Measurements from ENCODE around the gene CTNS.

CTNS gene

DNA sequence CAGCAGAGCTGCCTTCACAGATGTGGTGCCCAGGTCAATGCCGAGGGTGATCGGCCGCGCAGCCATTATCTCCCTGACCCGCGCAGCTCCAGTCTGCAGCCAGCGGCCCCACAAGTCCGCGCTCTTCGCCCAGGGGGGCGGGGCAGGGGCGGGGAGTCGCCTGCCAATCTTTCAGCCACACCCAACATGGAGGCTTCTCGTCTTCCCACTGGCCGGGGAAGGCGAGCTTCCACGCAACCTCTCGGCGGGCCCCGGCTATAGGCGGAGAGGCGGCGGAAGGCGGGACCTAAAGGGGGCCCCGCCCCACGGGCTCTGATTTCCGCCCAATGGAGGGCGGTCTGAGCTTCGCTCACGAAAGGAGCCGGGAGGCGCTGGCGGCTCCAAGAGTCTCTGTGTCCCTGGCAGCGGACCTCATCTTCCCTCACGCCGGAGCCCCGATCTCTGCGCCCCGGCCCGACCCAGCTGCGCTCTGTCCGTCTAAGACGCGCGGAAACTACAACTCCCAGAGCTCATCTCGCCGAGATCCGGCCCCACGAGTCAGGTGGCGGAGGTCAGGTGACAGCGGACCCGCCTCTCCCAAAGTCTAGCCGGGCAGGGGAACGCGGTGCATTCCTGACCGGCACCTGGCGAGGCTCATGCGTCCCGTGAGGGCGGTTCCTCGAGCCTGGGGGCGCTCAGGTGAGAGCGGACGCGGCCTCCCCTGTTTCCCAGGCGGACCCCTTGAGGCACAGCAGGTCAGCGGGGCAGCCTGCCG, at the start of gene CTNS, which contains the start of gene SHPK:
CTNS (plus strand) TSS at position 607 of the 754 bp plus-strand sequence. CDS start 3,447 bp downstream, outside the sequence.
SHPK (minus strand) TSS at position 97 of the 754 bp plus-strand sequence; CDS start at position 66, 31 bp downstream.
- DNase-seq = peak; percentile 90 to 95 (median 92)

DNA sequence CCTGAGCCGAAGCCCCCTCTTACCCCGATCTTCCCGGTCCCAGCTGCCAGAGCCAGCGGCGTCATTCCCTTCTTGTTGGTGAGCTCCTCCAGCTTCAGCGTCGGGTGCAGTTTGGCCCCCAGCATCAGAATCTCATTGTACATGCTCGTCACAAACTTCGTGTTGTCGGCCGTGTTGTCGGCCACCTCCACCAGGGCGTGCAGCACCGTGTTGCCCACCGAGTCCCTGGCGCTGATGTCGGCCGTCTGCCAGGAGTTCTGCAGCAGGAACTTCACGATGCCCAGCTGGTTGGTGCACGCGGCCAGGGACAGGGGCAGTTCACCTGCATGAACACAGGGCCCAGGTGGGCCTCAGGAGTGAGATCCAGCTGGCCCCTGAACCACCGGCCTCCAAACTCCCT, 46.8 kb upstream of the CTNS start:
- DNase-seq = no peak

DNA sequence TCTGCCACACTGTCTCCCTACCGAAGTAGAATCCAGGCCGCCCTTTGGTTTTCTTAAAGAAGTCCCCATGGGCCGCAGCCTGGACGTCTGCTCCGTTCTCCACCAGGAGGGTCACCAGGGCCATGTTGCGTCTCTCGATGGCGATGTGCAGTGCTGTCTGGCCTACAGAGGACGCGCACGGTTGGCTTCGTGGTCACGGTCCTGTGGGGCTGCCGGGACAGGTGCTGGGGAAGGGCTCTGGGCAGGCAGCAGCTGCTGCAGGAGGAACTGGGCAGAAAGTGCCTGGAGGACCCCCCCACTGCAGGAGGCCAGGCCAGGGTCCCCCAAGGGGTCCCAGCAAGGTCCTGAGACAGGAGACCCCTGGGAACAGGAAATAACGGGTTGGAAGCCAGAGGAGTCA, 46.3 kb upstream of the CTNS start:
- peak in 1 of 3 experiments; percentile 28 for DNase-seq

DNA sequence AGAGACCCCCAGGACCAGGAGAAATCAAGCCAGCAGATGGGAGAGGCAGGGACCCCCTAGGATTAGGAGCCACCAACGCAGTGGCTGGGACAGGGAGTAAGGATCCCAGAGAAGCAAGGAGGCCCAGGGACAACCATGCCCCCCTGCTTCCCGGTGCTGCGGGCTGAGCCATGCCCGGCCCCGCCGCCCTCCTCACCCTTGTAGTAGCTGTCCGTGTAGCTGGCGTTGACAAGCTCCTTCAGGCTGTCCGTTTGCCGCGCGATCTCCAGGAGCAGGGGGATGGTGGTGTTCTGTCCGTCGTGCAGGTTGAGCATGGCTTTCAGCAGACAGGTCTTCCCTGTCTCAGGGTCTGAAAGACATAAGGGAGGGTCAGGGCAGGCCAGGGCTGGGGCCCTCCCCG, 45.8 kb upstream of the CTNS start:
- no peak for DNase-seq

DNA sequence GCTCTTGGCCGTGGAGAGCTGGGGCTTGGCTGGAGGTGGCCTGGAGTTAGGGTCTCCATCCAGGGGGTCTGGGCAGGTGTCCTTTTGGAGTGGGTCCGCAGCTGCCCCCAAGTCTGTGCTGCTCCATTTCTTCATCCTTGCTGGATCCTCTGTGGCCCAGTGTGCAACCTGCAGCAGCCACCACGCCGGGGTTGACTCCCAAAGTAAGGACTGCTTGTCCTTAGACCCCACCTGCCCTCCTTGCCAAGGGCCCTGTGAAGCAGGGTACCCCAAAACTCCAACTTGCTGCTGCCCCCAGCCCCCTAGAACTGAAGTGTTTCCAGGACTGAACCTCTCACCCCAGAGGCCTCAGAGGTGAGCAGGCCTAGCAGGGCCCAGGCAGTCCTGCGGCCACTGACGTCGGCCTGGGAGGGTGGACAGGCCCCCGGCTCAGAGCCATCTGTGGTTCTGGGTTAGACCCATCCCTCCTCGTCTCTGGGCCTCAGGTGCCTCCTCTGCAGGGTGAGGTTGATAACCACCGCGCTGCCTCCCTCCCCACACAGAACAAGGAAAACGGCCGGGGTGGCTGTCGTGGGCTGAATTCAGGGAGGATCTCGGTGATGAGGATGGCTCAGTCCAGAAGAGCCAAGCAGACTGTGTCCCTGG, 44.2 kb upstream of the CTNS start:
- no peak for DNase-seq

DNA sequence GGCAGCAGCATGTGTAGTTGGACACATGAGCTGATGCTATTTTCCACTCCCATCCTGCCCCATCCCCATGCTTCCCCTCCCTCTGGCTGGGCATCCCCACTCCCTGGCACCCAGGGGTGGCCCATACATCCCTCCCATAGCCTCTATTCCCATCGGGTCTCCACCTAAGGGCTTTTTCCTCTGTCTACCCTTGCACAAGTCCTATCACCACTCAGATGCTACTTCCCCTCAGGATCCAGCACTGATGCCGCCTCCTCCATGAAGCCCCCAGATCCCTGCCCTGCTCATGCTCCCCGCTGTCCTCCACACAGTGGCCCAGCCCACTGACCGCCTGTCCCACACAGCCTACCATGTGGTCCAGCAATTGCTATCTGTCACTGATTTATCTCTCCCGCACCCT, 43.2 kb upstream of the CTNS start:
- DNase-seq = no peak

DNA sequence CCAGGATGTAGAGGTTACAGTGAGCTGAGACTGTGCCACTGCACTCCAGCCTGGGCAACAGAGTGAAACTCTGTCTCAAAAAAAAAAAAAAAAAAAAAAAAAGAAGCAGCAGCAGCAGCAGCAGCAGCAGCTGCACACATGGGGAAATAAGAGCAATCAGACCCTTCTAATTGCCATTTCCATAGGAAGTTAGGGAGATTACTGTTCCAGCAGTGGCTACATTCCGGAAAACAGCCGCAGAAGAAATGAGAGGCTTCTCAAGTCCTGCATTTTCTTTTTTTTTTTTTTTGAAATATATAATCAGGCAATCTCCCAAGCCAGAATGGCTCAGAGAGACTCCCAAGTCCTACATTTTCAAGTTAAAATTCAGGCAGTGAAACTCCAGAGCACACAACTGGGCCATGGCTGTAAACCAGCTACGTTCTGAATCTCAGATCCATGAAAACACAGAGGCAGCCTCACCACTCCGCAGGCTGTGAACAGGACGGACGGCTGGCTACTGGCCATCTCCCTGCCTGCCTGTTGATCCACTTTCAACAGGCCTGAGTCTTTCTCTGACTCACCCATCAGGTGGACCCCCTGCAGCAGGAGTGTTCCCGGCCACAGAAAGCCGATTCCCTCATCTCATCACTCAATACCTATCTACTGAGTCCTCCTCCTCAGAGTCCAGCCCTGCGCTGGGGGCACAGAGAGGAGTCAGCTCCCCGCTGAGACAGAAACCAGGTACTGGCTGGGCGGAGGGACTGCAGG, 42.3 kb upstream of the CTNS start:
- no peak for DNase-seq

DNA sequence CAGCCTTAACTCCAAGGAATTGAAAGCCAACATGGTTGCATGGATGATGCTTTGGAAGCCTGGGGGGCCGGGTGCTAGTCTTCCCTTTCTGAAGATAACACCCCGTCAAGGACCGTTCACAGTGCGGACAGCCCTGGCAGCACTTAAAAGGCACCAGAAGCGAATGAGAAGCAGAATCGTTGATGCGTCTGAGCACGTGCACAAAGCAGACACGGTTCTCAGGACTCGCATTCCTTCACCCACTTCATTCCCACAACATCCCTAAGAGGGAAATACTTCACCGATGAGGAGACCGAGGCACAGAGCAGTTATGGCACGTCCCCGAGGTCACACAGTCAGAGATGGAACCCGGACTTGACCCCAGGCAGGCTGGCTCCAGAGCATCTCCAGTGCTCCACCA, 41.6 kb upstream of the CTNS start:
- no peak for DNase-seq

DNA sequence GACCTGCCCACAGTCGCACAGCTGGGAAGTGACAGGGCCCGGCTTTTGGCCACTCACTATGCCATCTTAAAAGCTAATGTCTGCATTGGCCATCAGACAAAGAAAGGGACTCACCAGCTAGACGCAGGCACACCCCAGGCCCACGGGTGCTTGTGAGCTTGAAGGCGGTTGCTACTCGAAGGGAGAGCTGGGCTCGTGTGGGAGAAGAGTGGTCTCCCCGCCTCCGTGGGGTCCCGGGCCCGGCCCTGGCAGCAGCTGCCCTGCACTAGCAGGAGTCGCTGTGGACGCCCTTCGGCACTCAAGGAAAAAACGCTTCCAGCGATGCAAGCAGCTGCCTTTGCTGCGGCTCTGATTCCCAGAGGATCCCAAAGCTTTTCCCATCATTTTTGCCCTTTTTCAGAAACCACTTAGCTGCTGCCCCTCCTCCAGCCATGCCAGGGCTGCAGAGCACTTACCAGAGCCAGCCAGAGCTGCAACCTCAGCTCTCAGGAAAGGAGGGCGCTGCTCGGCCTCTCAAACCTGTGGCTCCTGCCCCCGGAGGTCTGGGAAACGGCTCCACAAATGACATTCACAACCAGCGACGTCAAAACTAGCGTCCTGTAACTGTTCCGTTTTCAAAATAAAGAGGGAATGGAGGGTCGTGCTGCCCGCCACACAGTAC, 39.6 kb upstream of the CTNS start:
- no peak for DNase-seq

DNA sequence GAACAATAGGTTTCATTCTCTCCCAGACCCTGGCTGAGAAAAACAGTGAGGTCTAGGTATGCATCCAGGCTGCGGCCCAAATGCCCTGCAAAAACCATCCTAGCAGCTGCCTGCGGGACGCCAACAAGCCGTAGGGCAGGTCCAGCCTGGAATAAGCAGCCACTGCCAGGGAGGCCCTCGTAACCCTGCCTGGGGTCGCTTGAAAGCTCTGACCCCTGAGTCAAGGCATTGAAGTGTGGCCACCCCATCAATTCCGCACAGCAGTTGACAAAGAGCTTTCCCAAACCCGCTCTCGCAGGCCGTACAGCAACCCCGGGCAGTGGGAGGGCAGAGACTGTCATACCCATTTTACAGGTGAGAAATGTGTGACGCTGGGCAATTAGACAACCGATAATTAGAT, 38.5 kb upstream of the CTNS start:
- DNase-seq = no peak

DNA sequence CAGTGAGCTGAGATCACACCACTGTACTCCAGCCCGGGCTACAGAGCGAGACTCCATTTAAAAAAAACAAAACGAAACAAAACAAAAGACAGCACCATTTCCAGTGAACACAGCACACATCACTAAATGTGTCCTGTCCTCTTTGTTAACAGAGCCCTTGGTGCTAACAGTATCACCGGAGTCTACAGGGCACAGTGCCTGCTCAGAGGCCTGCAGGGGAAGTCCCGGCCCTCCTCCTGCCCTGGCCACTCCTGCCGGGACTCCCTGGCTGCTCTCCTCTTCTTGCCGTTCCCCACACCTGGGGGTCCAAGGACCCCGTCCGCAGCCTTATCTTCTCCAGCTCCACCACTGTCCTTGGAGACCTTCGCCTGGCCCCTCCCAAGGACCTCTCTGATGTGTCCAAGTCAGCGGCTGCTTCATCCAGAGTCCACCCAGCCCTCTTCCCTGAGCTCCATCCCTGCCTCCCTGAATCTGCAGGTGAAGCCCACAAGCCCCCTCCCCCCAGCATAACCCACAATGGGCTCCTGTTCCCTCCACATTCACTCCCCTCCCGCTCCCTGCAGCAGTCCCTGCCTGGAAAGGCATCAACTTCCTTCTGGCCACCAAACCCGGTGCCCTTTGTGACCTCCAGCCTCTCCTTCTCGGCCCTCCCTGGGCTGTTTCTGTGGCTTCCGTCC, 35.9 kb upstream of the CTNS start:
- DNase-seq = no peak

DNA sequence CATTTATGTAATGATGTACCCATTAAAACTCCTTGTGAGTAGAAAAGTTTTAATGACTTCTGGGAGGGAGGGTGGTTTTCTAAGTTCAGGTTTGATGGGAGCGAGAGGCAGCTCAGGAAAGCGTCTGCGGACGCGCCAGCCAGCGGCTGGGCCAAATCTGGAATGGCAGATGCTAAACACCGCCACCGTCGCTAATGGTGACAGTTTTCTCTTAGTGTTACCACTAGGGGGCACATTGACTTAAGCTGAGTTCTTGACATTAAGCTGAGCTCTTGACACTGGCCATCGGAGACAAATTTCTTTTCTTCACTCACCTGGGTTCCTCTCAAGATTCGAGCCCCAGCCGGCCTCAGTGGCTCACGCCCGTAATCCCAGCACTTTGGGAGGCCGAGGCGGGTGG, 34.1 kb upstream of the CTNS start:
- peak; percentile 3 to 73 (median 22) for DNase-seq

DNA sequence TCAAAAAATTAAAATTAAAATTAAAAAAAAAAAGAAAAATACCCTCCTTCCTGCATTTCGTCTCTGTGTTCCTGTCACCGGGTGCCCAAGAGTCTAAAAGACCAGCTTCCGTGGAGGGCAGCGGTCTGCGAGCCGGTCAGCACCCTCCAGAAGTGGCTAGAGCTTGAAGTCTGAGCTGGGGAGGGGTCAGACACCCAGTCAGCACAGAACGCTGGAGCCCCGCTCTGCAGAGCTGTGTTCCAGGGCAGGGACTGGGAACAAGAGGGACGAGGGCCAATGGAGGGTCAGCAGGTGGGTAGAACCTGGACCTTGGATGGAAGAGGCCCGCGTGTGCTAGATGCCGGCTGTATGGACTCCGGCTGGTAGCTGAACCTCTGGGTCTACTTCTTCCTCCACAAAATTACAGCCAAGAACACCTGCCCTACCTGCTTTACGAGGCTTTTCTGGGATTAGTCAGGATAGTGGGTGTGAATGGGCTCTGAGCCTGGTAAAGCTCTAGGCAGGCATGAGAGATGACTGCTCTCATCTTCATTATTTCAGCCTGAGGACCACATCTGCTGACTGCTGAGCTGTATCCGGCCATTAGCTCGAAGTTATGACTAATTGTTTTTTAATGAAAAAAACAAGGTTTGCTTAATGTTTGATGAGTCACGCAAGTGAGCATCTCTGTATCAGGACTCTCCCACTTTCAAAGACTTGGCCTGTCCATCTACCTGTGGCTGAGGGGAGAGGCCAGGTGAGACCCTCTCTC, 33.3 kb upstream of the CTNS start:
- DNase-seq = no peak

DNA sequence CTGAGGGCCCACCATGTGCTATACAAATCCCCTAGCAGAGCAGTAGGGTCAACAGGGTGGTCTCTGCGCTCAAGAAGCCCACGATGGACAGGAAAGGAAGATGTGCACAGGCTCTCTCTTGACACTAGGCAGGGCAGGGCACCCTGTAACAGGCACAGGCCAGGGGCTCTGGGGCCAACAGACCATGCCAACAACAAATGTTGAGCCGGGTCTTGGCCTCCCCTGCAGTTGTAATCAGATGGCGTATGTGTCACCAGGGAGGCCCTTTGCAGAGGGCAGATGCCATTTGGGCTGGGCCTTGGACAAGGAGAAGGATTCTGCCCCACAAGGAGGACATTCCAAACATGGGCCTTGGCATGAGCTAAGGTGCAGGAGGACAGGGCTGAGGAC, 32.7 kb upstream of the CTNS start:
- no peak for DNase-seq

DNA sequence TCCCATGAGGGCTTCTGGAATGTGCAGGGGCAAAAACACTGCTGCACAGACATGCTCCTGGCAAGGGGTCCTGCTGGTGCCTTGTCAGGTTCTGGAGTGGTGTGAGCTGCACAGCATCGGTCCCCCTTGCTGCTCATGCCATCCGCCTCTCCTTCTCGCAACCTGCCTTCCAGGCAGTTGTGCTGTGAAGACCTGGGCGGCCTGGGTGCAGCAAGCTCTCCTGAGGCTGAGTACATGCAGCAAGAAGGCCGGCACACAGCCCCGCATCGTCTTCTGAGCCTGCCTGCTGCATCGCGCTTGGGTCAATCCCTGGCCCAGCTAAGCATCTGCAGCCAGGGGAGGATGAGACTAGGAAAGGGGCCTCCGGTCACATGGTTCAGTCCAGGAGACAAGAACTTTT, 26.9 kb upstream of the CTNS start:
- DNase-seq = no peak

DNA sequence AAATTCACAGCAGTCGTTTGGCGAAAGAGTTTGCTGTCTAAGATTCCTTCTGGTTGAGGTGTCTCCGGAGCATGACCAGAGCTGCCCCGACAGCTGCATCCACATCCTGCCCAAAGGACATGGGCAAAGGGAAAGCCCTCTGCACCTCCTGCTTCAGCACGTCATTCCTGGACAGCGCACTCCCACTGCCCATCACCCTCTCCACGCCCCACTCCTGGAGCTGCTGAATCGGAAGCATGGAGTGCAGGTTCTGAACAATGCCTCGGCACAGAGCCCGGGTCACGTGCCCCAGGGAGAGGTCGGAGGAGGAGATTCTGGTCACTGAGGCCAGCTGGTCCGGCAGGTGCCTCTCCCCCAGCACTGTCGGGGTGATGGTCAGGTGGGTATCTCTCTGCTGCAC, 26.0 kb upstream of the CTNS start:
- DNase-seq = no peak

DNA sequence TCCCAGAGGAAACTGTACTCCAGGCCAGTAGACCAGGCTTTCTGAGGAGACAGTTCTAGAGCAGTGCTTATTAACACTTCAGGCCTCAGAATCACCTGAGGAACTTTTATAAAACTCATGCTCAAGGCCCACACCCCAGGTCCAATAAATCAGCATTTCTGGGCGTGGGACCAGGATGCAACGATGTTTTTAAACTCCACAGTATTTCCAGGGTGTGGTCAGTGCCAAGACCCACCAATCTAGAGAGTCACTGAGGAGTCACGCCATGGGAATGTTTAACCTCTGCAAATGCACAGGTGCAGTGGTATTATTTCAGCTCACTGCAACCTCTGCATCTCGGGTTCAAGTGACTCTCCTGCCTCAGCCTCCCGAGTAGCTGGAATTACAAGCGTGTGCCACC, 23.4 kb upstream of the CTNS start:
- no peak for DNase-seq

DNA sequence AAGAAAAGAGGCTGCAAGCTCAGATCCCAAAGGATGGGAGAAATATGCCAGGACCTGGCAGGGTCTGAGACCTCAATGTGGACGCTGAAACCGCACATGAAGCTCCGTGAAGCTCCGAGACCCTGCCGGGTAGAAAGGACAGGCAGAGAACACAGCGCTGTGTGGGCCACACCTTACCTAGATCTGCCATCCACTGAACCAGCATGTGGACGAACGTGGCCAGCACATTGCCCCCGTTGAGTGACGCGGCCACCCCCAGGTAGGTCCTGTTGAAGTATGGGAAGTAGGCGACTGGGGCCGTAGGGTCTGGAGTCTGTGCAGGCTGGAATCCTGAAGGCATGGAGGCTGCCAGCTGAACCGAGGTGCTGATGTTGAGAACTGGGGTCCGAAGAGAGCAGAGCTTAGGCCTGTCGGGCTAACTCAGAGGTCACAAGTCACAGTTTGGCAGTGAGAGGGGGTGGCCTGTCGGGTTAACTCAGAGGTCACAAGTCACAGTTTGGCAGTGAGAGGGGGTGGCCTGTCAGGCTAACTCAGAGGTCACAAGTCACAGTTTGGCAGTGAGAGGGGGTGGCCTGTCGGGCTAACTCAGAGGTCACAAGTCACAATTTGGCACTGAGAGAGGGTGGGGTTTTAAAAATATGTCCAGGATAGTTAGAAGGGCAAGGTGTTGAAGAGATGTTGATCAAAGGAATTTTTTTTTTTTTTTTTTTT, 21.2 kb upstream of the CTNS start:
- DNase-seq = no peak

DNA sequence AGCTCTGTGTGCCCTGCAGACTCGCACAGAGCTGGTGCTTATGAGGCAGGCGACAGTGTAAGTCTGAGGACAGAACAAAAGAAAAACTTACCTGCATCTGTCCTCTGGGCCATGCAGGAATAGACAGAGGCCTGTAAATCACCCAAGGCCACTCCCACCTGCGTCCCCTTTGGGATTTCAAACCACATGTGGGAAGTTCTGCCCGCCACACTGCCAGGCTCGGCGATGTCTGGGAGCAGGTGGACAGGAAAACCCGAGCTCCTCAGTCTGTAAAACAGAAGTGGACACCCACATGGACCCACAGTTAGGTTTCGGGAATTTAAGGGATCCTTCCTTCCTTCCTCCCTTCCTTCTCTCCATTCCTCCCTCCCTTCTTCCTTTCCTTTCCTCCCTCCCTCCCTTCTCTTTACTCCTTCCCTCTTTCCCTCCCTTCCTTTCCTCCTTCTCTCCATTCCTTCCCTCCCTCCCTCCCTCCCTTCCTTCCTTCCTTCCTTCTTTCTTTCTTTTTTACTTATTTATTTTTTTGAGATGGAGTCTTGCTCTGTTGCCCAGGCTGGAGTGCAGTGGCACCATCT, 15.3 kb upstream of the CTNS start:
- DNase-seq = no peak

DNA sequence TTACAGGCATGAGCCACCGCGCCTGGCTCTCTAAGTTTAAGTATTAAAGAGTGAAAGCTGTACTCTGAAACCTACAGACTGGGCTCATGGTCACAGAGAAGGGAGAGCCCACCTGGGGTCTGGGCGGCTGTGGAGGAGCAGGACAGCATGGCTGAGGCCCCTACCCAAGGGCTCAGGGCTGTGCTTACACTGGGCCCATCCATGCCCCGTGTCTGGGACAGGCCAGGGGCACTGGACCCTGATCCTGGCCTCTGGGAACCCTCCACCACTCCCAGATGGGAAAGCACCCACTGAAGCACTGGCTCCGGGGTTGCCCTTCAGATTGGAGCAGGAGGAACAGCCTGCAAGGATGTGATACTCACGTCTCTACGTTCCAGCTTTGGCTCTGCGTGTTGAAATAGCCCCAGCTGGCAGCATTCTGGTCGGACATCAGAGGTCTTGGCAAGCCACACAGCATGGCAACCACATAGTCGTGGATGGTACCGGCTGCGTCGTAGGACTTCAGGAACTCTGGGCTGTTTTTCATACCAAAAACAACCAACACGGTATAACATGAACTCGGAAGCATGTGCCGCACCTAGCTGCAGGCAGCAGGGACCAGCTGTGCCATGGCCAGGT, 13.5 kb upstream of the CTNS start:
- DNase-seq = no peak

All from NCI-H1417 (cell line).